Right kidney (tissue), 1 donor: Measurements from ENCODE around the gene SYNE1.

Experiments used
- DNase-seq: peaks from one replicate; pipeline ENCODE4 v3.0.0-alpha.2; 2016

SYNE1 gene

GRCh38 chr6:152232501-152233151, 404.5 kb downstream of the SYNE1 start:
- peak; percentile 16 for DNase-seq

- no peak for DNase-seq
Measured at GRCh38 chr6:152229330-152229729, 407.8 kb downstream of the SYNE1 start.

- no peak for DNase-seq
Measured at GRCh38 chr6:152226119-152226518, 411.0 kb downstream of the SYNE1 start.

- no peak for DNase-seq
Measured at GRCh38 chr6:152225241-152225934, 411.8 kb downstream of the SYNE1 start.

- DNase-seq: peak; percentile 34
Measured at GRCh38 chr6:152223636-152224035, 413.5 kb downstream of the SYNE1 start.

- DNase-seq: no peak
Measured at GRCh38 chr6:152221806-152222628, 415.1 kb downstream of the SYNE1 start.

- no peak for DNase-seq
Measured at GRCh38 chr6:152220786-152221185, 416.4 kb downstream of the SYNE1 start.

- no peak for DNase-seq
Measured at GRCh38 chr6:152218887-152219286, 418.3 kb downstream of the SYNE1 start.

GRCh38 chr6:152212437-152212836, 424.7 kb downstream of the SYNE1 start:
- DNase-seq: no peak

- no peak for DNase-seq
Measured at GRCh38 chr6:152209211-152209610, 428.0 kb downstream of the SYNE1 start.

- DNase-seq: no peak
Measured at GRCh38 chr6:152207915-152208714, 429.0 kb downstream of the SYNE1 start.

GRCh38 chr6:152206072-152206818, 430.9 kb downstream of the SYNE1 start:
- no peak for DNase-seq

GRCh38 chr6:152204591-152204990, 432.6 kb downstream of the SYNE1 start:
- no peak for DNase-seq

- no peak for DNase-seq
Measured at GRCh38 chr6:152201120-152201519, 436.0 kb downstream of the SYNE1 start.

- DNase-seq: no peak
Measured at GRCh38 chr6:152195896-152196295, 441.3 kb downstream of the SYNE1 start.

- no peak for DNase-seq
Measured at GRCh38 chr6:152189736-152190135, 447.4 kb downstream of the SYNE1 start.

GRCh38 chr6:152188011-152188410, 449.2 kb downstream of the SYNE1 start:
- no peak for DNase-seq

- DNase-seq: no peak
Measured at GRCh38 chr6:152186840-152187239, 450.3 kb downstream of the SYNE1 start.

GRCh38 chr6:152184917-152185574, 452.1 kb downstream of the SYNE1 start:
- DNase-seq: no peak

GRCh38 chr6:152184573-152184916, 452.6 kb downstream of the SYNE1 start:
- no peak for DNase-seq

- no peak for DNase-seq
Measured at GRCh38 chr6:152180601-152181000, 456.6 kb downstream of the SYNE1 start.
